ENCODE data around the gene PLVAP.

DNA sequence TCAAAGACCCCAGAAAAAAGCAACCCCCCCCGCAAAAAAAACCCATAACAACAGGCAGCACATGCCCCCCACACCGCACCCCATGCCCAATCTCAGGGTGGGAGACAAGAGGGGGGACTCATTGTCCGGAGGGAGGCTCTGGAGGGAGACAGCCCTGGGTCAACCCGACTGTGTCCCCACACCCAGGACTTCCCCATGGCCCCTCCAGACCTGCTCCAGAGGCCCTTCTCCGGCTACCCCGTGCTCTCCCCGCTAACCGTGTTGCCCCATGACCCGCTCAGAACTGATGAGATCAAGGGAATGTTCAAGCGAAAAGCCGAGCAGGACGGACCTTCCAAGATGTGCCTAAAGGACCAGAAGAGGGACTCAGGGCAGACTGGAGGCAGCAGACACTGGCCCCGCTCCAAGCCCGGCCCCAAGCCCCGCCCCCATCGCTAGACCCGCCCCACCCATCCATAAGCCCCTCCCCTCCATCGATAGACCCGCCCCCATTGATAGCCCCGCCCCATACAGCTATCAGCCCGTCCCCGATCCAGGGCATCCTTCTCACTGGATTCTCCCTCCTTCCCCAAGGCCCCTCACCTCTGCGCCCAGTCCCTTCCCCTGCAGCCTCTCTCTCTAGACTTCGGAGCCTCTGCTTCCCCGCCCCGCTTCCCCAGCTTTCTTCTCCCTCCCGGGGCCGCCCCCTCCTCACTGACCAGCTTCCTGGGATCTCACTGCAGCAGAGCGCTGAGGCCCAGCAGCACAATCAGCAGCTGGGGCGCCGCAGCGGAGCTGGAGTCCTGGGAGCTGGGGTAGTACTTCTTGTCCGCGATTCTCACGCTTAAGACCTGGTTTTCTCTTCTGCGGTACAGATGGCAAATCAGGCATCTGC is 26.1 kb upstream of the PLVAP start:
- TF ChIP-seq, protein P1, sequence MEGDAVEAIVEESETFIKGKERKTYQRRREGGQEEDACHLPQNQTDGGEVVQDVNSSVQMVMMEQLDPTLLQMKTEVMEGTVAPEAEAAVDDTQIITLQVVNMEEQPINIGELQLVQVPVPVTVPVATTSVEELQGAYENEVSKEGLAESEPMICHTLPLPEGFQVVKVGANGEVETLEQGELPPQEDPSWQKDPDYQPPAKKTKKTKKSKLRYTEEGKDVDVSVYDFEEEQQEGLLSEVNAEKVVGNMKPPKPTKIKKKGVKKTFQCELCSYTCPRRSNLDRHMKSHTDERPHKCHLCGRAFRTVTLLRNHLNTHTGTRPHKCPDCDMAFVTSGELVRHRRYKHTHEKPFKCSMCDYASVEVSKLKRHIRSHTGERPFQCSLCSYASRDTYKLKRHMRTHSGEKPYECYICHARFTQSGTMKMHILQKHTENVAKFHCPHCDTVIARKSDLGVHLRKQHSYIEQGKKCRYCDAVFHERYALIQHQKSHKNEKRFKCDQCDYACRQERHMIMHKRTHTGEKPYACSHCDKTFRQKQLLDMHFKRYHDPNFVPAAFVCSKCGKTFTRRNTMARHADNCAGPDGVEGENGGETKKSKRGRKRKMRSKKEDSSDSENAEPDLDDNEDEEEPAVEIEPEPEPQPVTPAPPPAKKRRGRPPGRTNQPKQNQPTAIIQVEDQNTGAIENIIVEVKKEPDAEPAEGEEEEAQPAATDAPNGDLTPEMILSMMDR (IDR thresholded peaks at IDR 0.05), result no peak
- TF ChIP-seq POLR2A (IDR thresholded peaks at IDR 0.05) (no peak), EP300 (IDR thresholded peaks at IDR 0.05) (no peak)
